K562 (cell line): ENCODE results near the gene NMT2. TPM values are rescaled to one million over a fixed set of nuclear protein-coding genes. Genes with fewer than 3 reads are reported as not detected.

Experiments
- BRF1 ChIP-seq: IDR thresholded peaks from 3 replicates; pipeline ENCODE4 v1.6.1; 2011; ENCODE audit warnings: borderline replicate concordance, mild to moderate bottlenecking; ENCODE audit not compliant: insufficient read length; ENCODE audit errors: extremely low read depth
- JUND ChIP-seq, 2 experiments: IDR thresholded peaks; 2 replicates in 1 of 2; 3 replicates in 1 of 2; pipeline ENCODE4 v1.6.1; 2011; ENCODE audit warnings: borderline replicate concordance in 2 of 2, low read depth in 2 of 2, low read length in 2 of 2, improper control_type of control experiment in 1 of 2, missing biosample characterization in 1 of 2, missing genetic modification characterization in 1 of 2, missing genetic modification reagents in 1 of 2
- KLF16 ChIP-seq: IDR thresholded peaks from 2 replicates; pipeline ENCODE4 v1.6.1; 2016; ENCODE audit warnings: antibody characterized with exemption
- RAD21 ChIP-seq, 2 experiments: fragments of 250-450 bp in 1 of 2; fragments of 450-650 bp in 1 of 2; sonication (Bioruptor Pico) in 1 of 2; formaldehyde crosslinking in 1 of 2; IDR thresholded peaks in 1 of 2; conservative IDR thresholded peaks in 1 of 2; 2 replicates each; pipeline versions ENCODE4 v1.4.0 to v1.8.0; 2020 to 2022; ENCODE audit warnings: mild to moderate bottlenecking in 2 of 2, moderate library complexity in 1 of 2
- RCOR1 ChIP-seq, 2 experiments: IDR thresholded peaks; 2 replicates each; pipeline ENCODE4 v1.6.1; 2012; ENCODE audit warnings: low read depth in 2 of 2, low read length in 2 of 2, borderline replicate concordance in 1 of 2, improper control_type of control experiment in 1 of 2
- REST ChIP-seq, 2 experiments: fragments of 450-650 bp; formaldehyde crosslinking in 1 of 2; IDR thresholded peaks; 2 replicates each; pipeline versions ENCODE4 v1.4.0 to v1.6.1; 2014 to 2020; ENCODE audit warnings: mild to moderate bottlenecking in 2 of 2, borderline replicate concordance in 1 of 2, low read depth in 1 of 2
- SMC3 ChIP-seq: conservative IDR thresholded peaks from 2 replicates; pipeline ENCODE4 v1.6.1; 2011; ENCODE audit warnings: low read depth, low read length, improper control_type of control experiment; ENCODE audit not compliant: insufficient read depth
- SNRNP70 ChIP-seq: fragments of 200-400 bp; formaldehyde crosslinking; optimal IDR thresholded peaks from 2 replicates; pipeline ENCODE3; 2017; ENCODE audit warnings: low read depth, low read length
- STAG1 ChIP-seq: sonication (generic); formaldehyde crosslinking; IDR thresholded peaks from 2 replicates; pipeline ENCODE4 v1.5.0; 2020; ENCODE audit warnings: missing genetic modification reagents, borderline replicate concordance
- XRCC3 ChIP-seq: fragments of 450-650 bp; IDR thresholded peaks from 2 replicates; pipeline ENCODE4 v1.6.1; 2017; ENCODE audit warnings: mild to moderate bottlenecking, moderate library complexity
- polyA plus RNA-seq, 8 experiments: library from polyadenylated mRNA; depleted of rRNA in 4 of 8; stranded (reverse) in 5 of 8; unstranded in 3 of 8; fragments of >200 nt; fragmentation: Nextera tagmentation in 2 of 8; fragmentation: Illumina TruSeq in 1 of 8; extraction: Ambion mirVana in 2 of 8; extraction: Trizol in 1 of 8; gene quantifications; 2 replicates each; pipeline versions ENCODE4 v1.2.1 to v1.2.3, GENCODE V29; 2011 to 2014; ENCODE audit warnings: inconsistent platforms in 1 of 8, missing spikeins in 1 of 8
- total RNA-seq, 7 experiments: library from RNA; depleted of rRNA in 6 of 7; stranded (reverse); fragments of >200 nt in 6 of 7; fragmentation: Illumina TruSeq in 2 of 7; extraction: Trizol in 2 of 7; gene quantifications; 2 replicates each; pipeline versions ENCODE4 v1.2.1 to v1.2.3, GENCODE V29; 2011 to 2021; ENCODE audit warnings: low replicate concordance in 1 of 7

The NMT2 gene
- total and polyA plus RNA-seq, 9 of the 15 experiments (the other 6 are each of a cell fraction or from before 2014, with no cell fraction given): 5.2 to 15.9 (median 10.8) TPM

- TF ChIP-seq XRCC3 (no peak), REST (IDR thresholded peaks at IDR 0.05; ENCODE audit: borderline replicate concordance) (peak; percentile 80), REST (CRISPR knock-in tag; IDR thresholded peaks at IDR 0.05; ENCODE audit: low read depth) (no peak), KLF16 (peak; percentile 47; the same call in 1 of the 2 replicates), BRF1 (no peak), RAD21 (CRISPR knock-in tag; conservative IDR thresholded peaks at IDR 0.05 in 1 of 2, IDR thresholded peaks at IDR 0.05 in 1 of 2) (peak; percentile 91 to 94), SMC3 (peak; percentile 86), STAG1 (CRISPR knock-in tag) (peak; percentile 52; the same call in 1 of the 2 replicates), SNRNP70 (no peak), JUND (IDR thresholded peaks at IDR 0.05; ENCODE audit: borderline replicate concordance, low read depth, low read length) (peak; percentile 30; the same call in 1 of the 2 replicates), JUND (tag; IDR thresholded peaks at IDR 0.05; ENCODE audit: borderline replicate concordance, low read depth, low read length) (peak; percentile 22; the same call in 1 of the 3 replicates), RCOR1 (IDR thresholded peaks at IDR 0.05; ENCODE audit: borderline replicate concordance in 1 of 2, low read depth in 2 of 2, low read length in 2 of 2) (peak in 1 of 2 experiments; percentile 16; a peak in 1 of 4 replicates)
Measured at GRCh38 chr10:15106352-15107013, 62.0 kb downstream of the NMT2 start (continued).
